MM.1S (cell line): ENCODE data around the gene PIK3R3.

ENCODE experiments used
- DNase-seq: peaks from one replicate; pipeline ENCODE4 v3.0.0-alpha.2; 2015
- H2AFZ ChIP-seq: fragments of 300-600 bp; sonication (generic); 2 replicates; pipeline ENCODE4 v1.6.0; 2016; ENCODE audit warnings: antibody characterized with exemption, low read length
- H3F3A ChIP-seq: fragments of 300-600 bp; sonication (generic); 2 replicates; pipeline ENCODE4 v1.6.1; 2016; ENCODE audit warnings: mild to moderate bottlenecking, antibody characterized with exemption, low read length, moderate library complexity, mixed read lengths; ENCODE audit not compliant: insufficient read depth
- H3K27ac ChIP-seq: fragments of 300-600 bp; sonication (generic); 2 replicates; pipeline ENCODE4 v1.5.1; 2016; ENCODE audit warnings: mild to moderate bottlenecking, low read length
- H3K27me3 ChIP-seq: fragments of 300-600 bp; sonication (generic); replicated peaks from 2 replicates; pipeline ENCODE4 v1.6.0; 2016; ENCODE audit warnings: low read length; ENCODE audit not compliant: insufficient read depth
- H3K36me3 ChIP-seq: fragments of 300-600 bp; sonication (generic); replicated peaks from 2 replicates; pipeline ENCODE4 v1.6.1; 2016; ENCODE audit warnings: mild to moderate bottlenecking, low read length, mixed read lengths; ENCODE audit not compliant: insufficient read depth
- H3K4me1 ChIP-seq: fragments of 300-600 bp; sonication (generic); 2 replicates; pipeline ENCODE4 v1.6.1; 2016; ENCODE audit warnings: low read length, mixed read lengths
- H3K4me2 ChIP-seq: fragments of 300-600 bp; sonication (generic); 2 replicates; pipeline ENCODE4 v1.6.0; 2016; ENCODE audit warnings: low read depth, low read length
- H3K4me3 ChIP-seq: fragments of 300-600 bp; sonication (generic); 2 replicates; pipeline ENCODE4 v1.5.1; 2016; ENCODE audit warnings: low read length, mixed read lengths
- H3K79me2 ChIP-seq: fragments of 300-600 bp; sonication (generic); 2 replicates; pipeline ENCODE4 v1.6.1; 2016; ENCODE audit warnings: mixed run types, low read length, mixed read lengths
- H3K9ac ChIP-seq: fragments of 300-600 bp; sonication (generic); 2 replicates; pipeline ENCODE4 v1.6.1; 2016; ENCODE audit warnings: low read length, mixed read lengths
- H3K9me2 ChIP-seq: fragments of 300-600 bp; sonication (generic); replicated peaks from 2 replicates; pipeline ENCODE4 v1.6.1; 2016; ENCODE audit warnings: mild to moderate bottlenecking, low read length, mixed read lengths; ENCODE audit not compliant: insufficient read depth
- H3K9me3 ChIP-seq: fragments of 300-600 bp; sonication (generic); replicated peaks from 2 replicates; pipeline ENCODE4 v1.6.1; 2016; ENCODE audit warnings: mild to moderate bottlenecking, low read length, mixed read lengths; ENCODE audit not compliant: insufficient read depth
- H4K20me1 ChIP-seq: fragments of 300-600 bp; sonication (generic); 2 replicates; pipeline ENCODE4 v1.6.1; 2016; ENCODE audit warnings: mild to moderate bottlenecking, low read length, moderate library complexity, mixed read lengths; ENCODE audit not compliant: insufficient read depth
- CTCF ChIP-seq: fragments of 300-600 bp; sonication (generic); IDR thresholded peaks from 2 replicates; pipeline ENCODE4 v1.5.1; 2016; ENCODE audit warnings: antibody characterized with exemption, low read length, mixed read lengths
- EZH2 ChIP-seq: fragments of 300-600 bp; sonication (generic); optimal IDR thresholded peaks from 2 replicates; pipeline ENCODE3; 2017; ENCODE audit warnings: low read depth, mild to moderate bottlenecking, antibody characterized with exemption, low read length, mixed read lengths
- EZH2phosphoT487 ChIP-seq: fragments of 300-600 bp; sonication (generic); IDR thresholded peaks from 2 replicates; pipeline ENCODE4 v1.6.1; 2018; ENCODE audit warnings: antibody characterized with exemption, low read length

PIK3R3 gene

GRCh38 chr1:46131093-46131492, 1.3 kb downstream of the PIK3R3 start:
- Histone ChIP-seq H4K20me1 (no peaks in the 10 kb centered on the region), H3K4me3 (peak overlapping the region; percentile 68), H3F3A (peaks cover 31% of the 10 kb centered on the region), H3K79me2 (peaks cover 13% of the 10 kb centered on the region), H2AFZ (no peak overlapping the region), H3K9ac (peak overlapping the region; percentile 34; the same call in 1 of the 2 replicates), H3K4me2 (peak overlapping the region; percentile 58), H3K27me3 (no peaks in the 10 kb centered on the region), H3K36me3 (no peaks in the 10 kb centered on the region), H3K4me1 (peaks cover 22% of the 10 kb centered on the region), H3K9me3 (no peaks in the 10 kb centered on the region), H3K27ac (no peak overlapping the region), H3K9me2 (no peaks in the 10 kb centered on the region)
- TF ChIP-seq CTCF (no peak), EZH2phosphoT487 (no peak), EZH2 (no peak)
- no peak for DNase-seq

- H3K79me2 ChIP-seq = peaks cover 13% of the 10 kb centered on the region
- DNase-seq = no peak
- H3K9ac ChIP-seq = peak overlapping the region; percentile 34; the same call in 1 of the 2 replicates
- H3K9me3 ChIP-seq = no peaks in the 10 kb centered on the region
- H3K4me3 ChIP-seq = peak overlapping the region; percentile 68
- no peak overlapping the region for H3K27ac ChIP-seq
- peak overlapping the region; percentile 58 for H3K4me2 ChIP-seq
- no peaks in the 10 kb centered on the region for H3K9me2 ChIP-seq
- no peak for TF ChIP-seq EZH2phosphoT487
- TF ChIP-seq EZH2 = no peak
- TF ChIP-seq CTCF = no peak
- H4K20me1 ChIP-seq = no peaks in the 10 kb centered on the region
- no peak overlapping the region for H2AFZ ChIP-seq
- H3K4me1 ChIP-seq = peaks cover 22% of the 10 kb centered on the region
- peaks cover 31% of the 10 kb centered on the region for H3F3A ChIP-seq
- H3K27me3 ChIP-seq = no peaks in the 10 kb centered on the region
- no peaks in the 10 kb centered on the region for H3K36me3 ChIP-seq
These were observed 1.8 kb downstream of the PIK3R3 start for GRCh38 chr1:46130606-46131005.

- peaks cover 18% of the 10 kb centered on the region for H3K4me1 ChIP-seq
- H3K9me3 ChIP-seq = no peaks in the 10 kb centered on the region
- no peaks in the 10 kb centered on the region for H3K27me3 ChIP-seq
- no peaks in the 10 kb centered on the region for H4K20me1 ChIP-seq
- H3F3A ChIP-seq = peaks cover 29% of the 10 kb centered on the region
- H3K9ac ChIP-seq = 0 out of 2 replicates have a peak overlapping the region, but pooled peaks have one; percentile 34
- no peak for DNase-seq
- no peaks in the 10 kb centered on the region for H3K36me3 ChIP-seq
- peak overlapping the region; percentile 58 for H3K4me2 ChIP-seq
- no peak overlapping the region for H2AFZ ChIP-seq
- no peaks in the 10 kb centered on the region for H3K9me2 ChIP-seq
- TF ChIP-seq EZH2phosphoT487 (no peak), CTCF (no peak), EZH2 (no peak)
- peaks cover 13% of the 10 kb centered on the region for H3K79me2 ChIP-seq
- H3K4me3 ChIP-seq = peak overlapping the region; percentile 68
- H3K27ac ChIP-seq = no peak overlapping the region
These were observed 2.3 kb downstream of the PIK3R3 start for GRCh38 chr1:46130121-46130520.

GRCh38 chr1:46128344-46128743, 4.1 kb downstream of the PIK3R3 start:
- H3K79me2 ChIP-seq = peaks cover 13% of the 10 kb centered on the region
- H3K4me2 ChIP-seq = no peak overlapping the region
- H3K4me1 ChIP-seq = no peaks in the 10 kb centered on the region
- H3K36me3 ChIP-seq = no peaks in the 10 kb centered on the region
- H3K9ac ChIP-seq = no peak overlapping the region
- H4K20me1 ChIP-seq = no peaks in the 10 kb centered on the region
- no peaks in the 10 kb centered on the region for H3K9me3 ChIP-seq
- TF ChIP-seq EZH2 (no peak), CTCF (no peak), EZH2phosphoT487 (no peak)
- DNase-seq = no peak
- no peaks in the 10 kb centered on the region for H3K9me2 ChIP-seq
- H3K4me3 ChIP-seq = no peak overlapping the region
- peaks cover 12% of the 10 kb centered on the region; the same call in 1 of the 2 replicates for H3F3A ChIP-seq
- no peaks in the 10 kb centered on the region for H3K27me3 ChIP-seq
- no peak overlapping the region for H2AFZ ChIP-seq
- no peak overlapping the region for H3K27ac ChIP-seq
